Peyer's patch (tissue), 4 donors: ENCODE data around the gene WDR1. TPM values are rescaled to one million over a fixed set of nuclear protein-coding genes. Genes with fewer than 3 reads are reported as not detected.

ENCODE experiments used
- DNase-seq, 3 donors: peaks; one replicate each; pipeline ENCODE4 v3.0.0-alpha.2; 2017 to 2019
- H3K27ac ChIP-seq, 4 donors: fragments of 200-600 bp; sonication (generic); one replicate each; pipeline ENCODE4 v1.5.1; 2016 to 2019
- H3K27me3 ChIP-seq, 2 donors: fragments of 200-600 bp; sonication (generic); one replicate each; pipeline ENCODE4 v1.5.1; 2019
- H3K36me3 ChIP-seq, 3 donors: fragments of 200-600 bp; sonication (generic); one replicate each; pipeline ENCODE4 v1.5.1; 2016 to 2019
- H3K4me1 ChIP-seq, 4 donors: fragments of 200-600 bp; sonication (generic); one replicate each; pipeline ENCODE4 v1.5.1; 2016 to 2019
- H3K4me3 ChIP-seq, 4 donors: fragments of 200-600 bp; sonication (generic); 1 replicate in 3 of 4; 2 replicates in 1 of 4; pipeline ENCODE4 v1.5.1; 2016 to 2019; ENCODE audit warnings: mild to moderate bottlenecking in 1 of 4
- H3K9me3 ChIP-seq, 4 donors: fragments of 200-600 bp; sonication (generic); one replicate each; pipeline ENCODE4 v1.5.1; 2016 to 2019; ENCODE audit warnings: mild to moderate bottlenecking in 1 of 4
- POLR2A ChIP-seq, 2 donors: fragments of 450-650 bp; IDR thresholded peaks; one replicate each; pipeline ENCODE4 v1.5.1; 2017; ENCODE audit warnings: antibody characterized with exemption in 2 of 2, mild to moderate bottlenecking in 2 of 2, moderate library complexity in 2 of 2
- total RNA-seq, 4 donors: library from RNA; depleted of rRNA; stranded (reverse); fragments of >200 nt; gene quantifications; one replicate each; pipeline ENCODE4 v1.1.0, GENCODE V29; 2016
- TF ChIP-seq, protein P1 (sequence below), 6 experiments: fragments of 450-650 bp in 4 of 6; fragments of 200-600 bp in 2 of 6; sonication (generic) in 1 of 6; IDR thresholded peaks; one replicate each; pipeline ENCODE4 v1.5.1; 2017 to 2019; ENCODE audit warnings: antibody characterized with exemption in 6 of 6, mild to moderate bottlenecking in 3 of 6, moderate library complexity in 1 of 6

The WDR1 gene
- total RNA-seq, 4 donors from 2014 or later, result 170 to 192 (median 180) TPM

DNA sequence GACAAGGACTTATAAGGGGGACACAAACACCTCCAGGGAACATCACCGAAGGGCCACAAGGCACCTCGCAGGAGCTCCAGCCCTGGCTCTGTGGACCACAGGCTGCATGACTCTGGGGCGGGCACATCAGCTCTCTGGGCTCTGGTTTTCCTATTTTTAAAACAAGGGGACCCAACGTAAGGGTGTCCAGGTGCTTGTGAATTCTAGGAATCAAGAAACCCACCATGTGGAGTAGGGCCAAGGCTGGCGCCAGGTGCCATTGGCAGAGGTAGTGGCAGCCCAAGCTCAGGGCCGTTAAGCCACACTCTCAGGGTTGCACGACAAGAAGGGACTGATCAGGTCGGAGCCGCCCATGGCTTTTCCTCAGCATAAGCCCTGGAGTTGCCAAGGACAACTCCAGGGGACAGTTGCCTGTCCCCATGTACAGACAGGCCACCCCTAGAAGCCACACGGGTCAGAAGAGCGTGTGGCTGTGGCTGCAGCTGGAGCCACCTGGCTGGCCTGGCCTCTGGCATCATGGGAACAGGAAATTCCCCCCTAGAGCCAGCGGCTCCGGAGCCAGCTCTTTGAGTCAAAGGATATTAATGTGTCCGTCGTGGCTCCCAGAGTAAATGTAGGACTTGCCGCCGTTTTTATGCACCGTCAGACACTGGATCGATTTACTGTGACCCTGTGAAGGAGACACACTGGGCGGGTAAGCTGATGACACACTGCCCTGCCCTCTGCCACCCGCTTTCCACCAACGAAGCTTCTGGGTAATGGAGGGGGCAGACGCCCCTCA is 32.5 kb downstream of the WDR1 start:
- Histone ChIP-seq H3K9me3 (no peaks in the 10 kb centered on the region), H3K4me3 (no peak overlapping the region), H3K27ac (peak overlapping the region in 1 of 4 donors; percentile 28), H3K27me3 (no peaks in the 10 kb centered on the region), H3K36me3 (peaks cover 0 to 100% (median 0%) of the 10 kb centered on the region in 3 donors), H3K4me1 (peaks cover 0 to 12% (median 0%) of the 10 kb centered on the region in 4 donors)
- TF ChIP-seq, protein P1, sequence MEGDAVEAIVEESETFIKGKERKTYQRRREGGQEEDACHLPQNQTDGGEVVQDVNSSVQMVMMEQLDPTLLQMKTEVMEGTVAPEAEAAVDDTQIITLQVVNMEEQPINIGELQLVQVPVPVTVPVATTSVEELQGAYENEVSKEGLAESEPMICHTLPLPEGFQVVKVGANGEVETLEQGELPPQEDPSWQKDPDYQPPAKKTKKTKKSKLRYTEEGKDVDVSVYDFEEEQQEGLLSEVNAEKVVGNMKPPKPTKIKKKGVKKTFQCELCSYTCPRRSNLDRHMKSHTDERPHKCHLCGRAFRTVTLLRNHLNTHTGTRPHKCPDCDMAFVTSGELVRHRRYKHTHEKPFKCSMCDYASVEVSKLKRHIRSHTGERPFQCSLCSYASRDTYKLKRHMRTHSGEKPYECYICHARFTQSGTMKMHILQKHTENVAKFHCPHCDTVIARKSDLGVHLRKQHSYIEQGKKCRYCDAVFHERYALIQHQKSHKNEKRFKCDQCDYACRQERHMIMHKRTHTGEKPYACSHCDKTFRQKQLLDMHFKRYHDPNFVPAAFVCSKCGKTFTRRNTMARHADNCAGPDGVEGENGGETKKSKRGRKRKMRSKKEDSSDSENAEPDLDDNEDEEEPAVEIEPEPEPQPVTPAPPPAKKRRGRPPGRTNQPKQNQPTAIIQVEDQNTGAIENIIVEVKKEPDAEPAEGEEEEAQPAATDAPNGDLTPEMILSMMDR (IDR thresholded peaks at IDR 0.05), result no peak
- peak in 2 of 3 donors; percentile 42 to 44 for DNase-seq

DNA sequence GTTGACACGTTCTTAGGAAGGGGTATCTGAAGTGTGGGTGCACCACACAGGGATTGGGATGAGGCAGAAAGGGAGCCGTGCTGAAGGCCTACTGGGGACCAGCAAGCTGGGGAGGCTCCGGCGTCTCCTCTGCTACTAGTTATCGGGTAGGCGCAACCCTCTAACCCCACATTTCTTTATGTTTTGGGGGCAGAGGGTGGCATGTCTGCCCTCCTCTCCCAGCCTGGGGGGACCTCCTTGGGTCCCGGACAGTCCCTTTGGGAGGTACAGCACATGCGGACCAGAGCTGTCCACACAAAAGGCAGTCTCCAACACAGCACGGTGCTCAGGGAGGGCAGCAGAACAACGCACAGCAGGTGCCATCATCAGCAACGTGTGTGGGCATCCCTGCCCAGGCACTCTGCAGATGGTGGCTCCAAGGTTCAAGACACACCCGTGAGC is 33.2 kb downstream of the WDR1 start:
- DNase-seq, result peak in 2 of 3 donors; percentile 25 to 42
- TF ChIP-seq, protein P1 (IDR thresholded peaks at IDR 0.05), result no peak
- no peak for TF ChIP-seq POLR2A (IDR thresholded peaks at IDR 0.05)
- peaks cover 0 to 6% (median 0%) of the 10 kb centered on the region in 4 donors for H3K4me1 ChIP-seq
- H3K27ac ChIP-seq, result no peak overlapping the region
- H3K36me3 ChIP-seq, result peaks cover 0 to 100% (median 0%) of the 10 kb centered on the region in 3 donors
- no peak overlapping the region for H3K4me3 ChIP-seq
- no peaks in the 10 kb centered on the region for H3K9me3 ChIP-seq
- no peaks in the 10 kb centered on the region for H3K27me3 ChIP-seq

DNA sequence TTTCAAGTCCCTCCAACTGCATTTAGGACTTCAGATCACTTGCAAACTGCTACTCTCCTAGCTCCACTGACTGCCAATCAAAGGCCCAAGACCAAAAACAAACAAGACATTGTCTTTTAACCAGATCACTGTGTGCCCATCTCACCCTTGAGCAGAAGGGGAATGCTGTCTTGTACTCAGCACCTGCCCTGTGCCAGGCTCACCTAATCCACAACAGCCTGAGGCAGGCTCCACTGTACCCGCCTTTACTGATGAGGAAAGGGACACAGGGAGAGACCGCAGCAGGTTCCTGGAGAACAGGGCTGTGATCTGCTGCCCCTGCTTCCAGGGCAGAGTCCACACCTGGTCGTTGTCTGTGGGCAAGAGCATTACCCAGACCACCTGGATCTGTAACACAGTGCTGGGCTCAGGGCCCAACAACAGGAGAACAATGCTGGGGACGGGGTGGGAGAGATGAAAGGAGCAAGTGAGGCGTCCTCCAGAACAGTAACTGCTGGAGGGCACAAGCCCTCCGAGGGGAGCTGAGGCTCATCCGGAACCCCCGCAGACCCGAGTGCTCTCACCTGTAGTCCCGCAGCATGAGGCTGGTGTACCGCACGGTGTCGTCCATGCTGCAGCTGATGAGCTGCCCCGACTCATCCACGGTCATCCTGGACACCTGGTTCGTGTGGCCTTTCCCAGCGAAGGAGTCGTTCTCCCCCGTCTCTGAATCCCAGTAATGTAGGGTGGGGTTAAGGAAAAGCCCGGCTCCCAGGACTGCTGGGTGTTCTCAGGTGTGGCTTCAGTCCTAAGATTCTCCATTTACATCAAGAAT is 33.9 kb downstream of the WDR1 start:
- H3K36me3 ChIP-seq, result peaks cover 0 to 100% (median 0%) of the 10 kb centered on the region in 3 donors
- no peak overlapping the region for H3K4me3 ChIP-seq
- TF ChIP-seq POLR2A (IDR thresholded peaks at IDR 0.05), result no peak
- TF ChIP-seq, protein P1 (IDR thresholded peaks at IDR 0.05), result no peak
- no peak overlapping the region for H3K27ac ChIP-seq
- H3K27me3 ChIP-seq, result no peaks in the 10 kb centered on the region
- peaks cover 0 to 6% (median 0%) of the 10 kb centered on the region in 4 donors for H3K4me1 ChIP-seq
- peak in 1 of 3 donors; percentile 42 for DNase-seq
- H3K9me3 ChIP-seq, result no peaks in the 10 kb centered on the region

DNA sequence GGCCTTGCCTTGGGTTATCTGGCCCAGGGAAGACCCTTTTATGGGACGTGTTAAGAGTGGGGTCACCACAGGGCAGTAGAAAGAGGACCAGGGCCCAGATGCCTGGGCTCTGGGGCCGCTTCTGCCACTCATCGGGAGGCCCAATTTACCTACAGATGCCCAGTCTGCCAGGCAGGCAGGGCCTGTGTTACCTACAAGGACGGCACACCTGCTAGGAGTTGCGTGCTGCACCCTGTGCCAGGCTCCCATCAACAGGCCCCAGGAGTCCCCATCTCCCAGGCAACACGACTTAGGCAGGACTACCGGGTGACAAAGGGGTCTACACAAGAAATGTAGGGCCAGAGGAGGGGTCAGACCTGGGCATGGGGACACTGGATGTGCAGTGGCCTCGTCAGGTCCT is 34.6 kb downstream of the WDR1 start:
- Histone ChIP-seq H3K27ac (no peak overlapping the region), H3K36me3 (peaks cover 0 to 100% (median 0%) of the 10 kb centered on the region in 3 donors), H3K27me3 (no peaks in the 10 kb centered on the region), H3K4me3 (no peak overlapping the region), H3K9me3 (no peaks in the 10 kb centered on the region), H3K4me1 (peaks cover 0 to 6% (median 0%) of the 10 kb centered on the region in 4 donors)
- TF ChIP-seq, protein P1 (IDR thresholded peaks at IDR 0.05), result no peak
- no peak for TF ChIP-seq POLR2A (IDR thresholded peaks at IDR 0.05)
- peak in 1 of 3 donors; percentile 7 for DNase-seq

DNA sequence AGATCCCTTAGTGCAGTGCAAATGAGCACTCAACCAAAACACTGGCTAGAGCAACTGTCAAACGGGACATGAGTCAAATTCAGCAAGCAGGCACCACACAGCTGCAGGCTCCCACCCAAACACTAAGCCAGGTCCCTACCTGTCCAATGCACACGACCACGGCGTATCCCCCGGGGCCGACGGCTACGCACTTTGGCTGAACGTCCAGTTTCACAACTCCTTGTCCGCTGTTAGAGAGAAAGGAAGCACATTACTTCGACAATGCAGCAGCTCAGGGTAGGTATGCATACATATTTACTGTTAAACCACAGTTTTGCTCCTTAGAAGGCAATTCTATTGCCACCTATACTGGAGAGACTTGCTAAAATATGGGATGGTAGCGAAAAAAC is 35.4 kb downstream of the WDR1 start:
- no peak for TF ChIP-seq POLR2A (IDR thresholded peaks at IDR 0.05)
- TF ChIP-seq, protein P1 (IDR thresholded peaks at IDR 0.05), result no peak
- Histone ChIP-seq H3K36me3 (peaks cover 0 to 100% (median 0%) of the 10 kb centered on the region in 3 donors), H3K9me3 (no peaks in the 10 kb centered on the region), H3K27ac (no peak overlapping the region), H3K4me1 (peaks cover 0 to 6% (median 0%) of the 10 kb centered on the region in 4 donors), H3K4me3 (no peak overlapping the region), H3K27me3 (no peaks in the 10 kb centered on the region)
- DNase-seq, result peak in 1 of 3 donors; percentile 33
